ENCODE measurements around the gene GRIP2. TPM values are rescaled to one million over a fixed set of nuclear protein-coding genes. Genes with fewer than 3 reads are reported as not detected.
"Not testable (repeated sequence)": the region's sequence is repeated elsewhere in the genome, so short reads cannot be mapped to it uniquely, and the experiment has no call there.

GRIP2 gene
- total RNA-seq, 1 donor from 2014 or later, result 0.06 TPM

DNA sequence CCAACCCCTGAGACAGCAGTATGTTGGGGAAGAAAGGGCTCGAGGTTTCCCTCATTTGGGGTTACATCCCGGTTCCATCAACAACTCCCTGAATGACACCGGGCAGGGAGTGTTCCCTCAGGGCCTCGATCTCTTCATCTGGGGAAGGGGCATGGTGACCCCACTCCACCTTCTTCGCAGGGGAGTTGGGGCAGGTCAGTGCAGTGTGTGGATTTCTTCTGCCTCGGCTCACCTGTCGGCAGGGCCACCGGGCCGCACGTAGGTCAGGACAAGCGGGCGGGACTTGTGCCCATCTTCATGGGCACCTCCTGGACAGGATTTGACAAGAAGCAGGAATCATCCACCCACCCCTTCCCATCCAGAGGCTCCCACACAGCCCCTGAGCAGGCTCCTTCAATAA lies 17.4 kb downstream of the GRIP2 start:
- DNase-seq (ENCODE audit: extremely low read depth, low read depth, low spot score), result no peak

DNA sequence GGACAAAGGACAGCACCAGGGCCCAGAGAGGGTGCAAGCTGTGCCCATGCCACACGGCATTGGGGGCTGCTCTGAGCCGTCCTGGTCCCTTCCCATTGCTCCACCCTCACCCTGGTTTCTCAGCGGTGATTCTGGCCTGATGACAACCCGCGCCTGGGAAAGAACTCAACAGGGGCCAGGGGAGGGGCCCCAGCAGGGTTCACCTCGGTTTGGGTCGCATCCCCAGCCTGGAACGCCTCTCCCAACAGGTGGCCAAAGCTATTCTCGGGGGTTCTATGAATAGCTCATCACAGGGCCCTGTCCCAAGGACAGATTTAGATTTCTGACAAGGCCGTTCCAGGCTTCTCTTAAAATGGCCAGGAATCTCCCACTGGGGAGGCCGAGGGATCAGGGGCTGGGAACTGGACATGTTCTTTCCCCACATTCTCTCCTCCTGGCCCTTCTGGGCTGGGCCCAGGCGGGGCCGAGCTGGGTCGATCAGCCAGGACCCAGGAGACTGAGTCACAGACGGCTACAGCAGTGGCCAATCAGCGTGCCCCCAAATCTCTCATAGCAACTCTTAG lies 17.9 kb downstream of the GRIP2 start:
- no peak for DNase-seq (ENCODE audit: extremely low read depth, low read depth, low spot score)

DNA sequence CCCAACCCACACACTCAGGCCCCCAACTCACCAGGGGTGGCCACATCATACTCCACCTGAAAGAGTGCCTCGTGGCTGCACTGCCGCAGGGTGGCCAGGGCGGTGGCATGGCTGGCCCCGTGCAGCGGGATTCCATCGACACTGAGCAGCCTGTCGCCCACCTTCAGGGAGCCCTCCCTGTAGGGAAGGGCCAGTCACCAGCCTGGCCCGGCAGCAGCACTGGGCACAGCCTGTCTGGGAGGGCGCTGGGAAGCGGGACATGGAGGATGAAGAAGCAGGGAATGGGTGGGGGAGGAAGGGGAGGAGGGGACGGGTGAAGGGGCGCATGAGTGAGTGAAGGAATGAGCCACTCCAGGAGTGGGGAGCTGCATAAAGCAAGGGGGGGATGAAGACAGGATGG lies 18.5 kb downstream of the GRIP2 start:
- DNase-seq (ENCODE audit: extremely low read depth, low read depth, low spot score), result no peak

DNA sequence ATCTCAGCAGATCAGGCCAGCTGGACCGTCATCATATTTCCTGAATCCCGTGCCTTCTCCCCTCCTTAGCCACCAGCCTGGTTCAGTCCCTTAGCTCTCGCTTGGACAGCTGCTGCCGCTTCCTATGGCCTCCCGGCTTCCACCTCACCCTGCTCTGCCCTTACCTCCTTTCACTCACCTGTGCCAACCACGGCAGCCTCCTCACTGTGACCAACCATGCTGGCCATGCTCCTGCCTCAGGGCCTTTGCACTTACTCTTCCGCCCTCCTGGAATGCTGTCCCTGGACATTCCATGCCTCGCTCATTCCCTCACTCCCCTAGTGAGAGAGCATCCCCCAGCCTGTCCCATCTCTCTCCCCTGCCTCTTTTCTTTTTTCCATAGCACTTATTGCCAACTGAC lies 19.2 kb downstream of the GRIP2 start:
- DNase-seq (ENCODE audit: extremely low read depth, low read depth, low spot score), result no peak

DNA sequence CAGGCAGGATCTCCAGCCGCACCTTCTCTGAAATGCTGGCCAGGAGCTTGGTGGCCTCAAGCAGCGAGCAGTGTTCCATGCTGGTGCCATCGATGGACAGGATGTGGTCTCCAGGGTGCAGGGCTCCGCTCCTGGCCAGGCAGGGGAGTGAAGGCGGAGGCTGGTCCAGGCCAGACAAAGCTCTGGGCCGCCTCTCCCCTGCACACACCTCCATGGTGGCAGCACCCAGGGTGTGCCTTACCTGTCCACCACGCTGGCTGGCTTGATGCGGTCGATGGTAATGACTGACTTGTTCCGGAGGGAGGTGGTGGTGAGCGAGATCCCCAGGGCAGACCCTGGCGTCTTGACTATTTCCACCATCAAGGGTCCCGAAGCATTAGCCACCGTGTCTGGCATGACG lies 20.0 kb downstream of the GRIP2 start:
- no peak for DNase-seq (ENCODE audit: extremely low read depth, low read depth, low spot score)

DNA sequence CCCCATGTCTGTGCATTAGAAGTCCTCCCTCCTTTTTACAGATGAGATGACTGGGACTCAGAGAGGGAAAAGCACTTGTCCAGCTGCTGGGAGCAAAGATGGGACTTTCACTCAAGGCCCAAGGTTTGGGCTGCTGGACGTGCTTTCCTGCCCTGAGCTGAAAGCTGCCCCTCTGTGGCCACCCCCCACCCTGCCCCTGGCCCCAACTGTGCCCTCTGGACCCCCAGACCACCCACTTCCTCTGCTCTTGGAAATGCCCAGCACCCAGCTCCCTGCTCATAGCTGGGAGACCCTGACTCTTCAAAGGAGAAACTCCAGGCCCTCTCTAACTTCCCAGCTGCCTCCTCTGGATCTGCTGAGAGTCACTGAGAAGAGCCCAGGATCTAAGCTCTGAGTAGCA lies 20.7 kb downstream of the GRIP2 start:
- no peak for DNase-seq (ENCODE audit: extremely low read depth, low read depth, low spot score)

DNA sequence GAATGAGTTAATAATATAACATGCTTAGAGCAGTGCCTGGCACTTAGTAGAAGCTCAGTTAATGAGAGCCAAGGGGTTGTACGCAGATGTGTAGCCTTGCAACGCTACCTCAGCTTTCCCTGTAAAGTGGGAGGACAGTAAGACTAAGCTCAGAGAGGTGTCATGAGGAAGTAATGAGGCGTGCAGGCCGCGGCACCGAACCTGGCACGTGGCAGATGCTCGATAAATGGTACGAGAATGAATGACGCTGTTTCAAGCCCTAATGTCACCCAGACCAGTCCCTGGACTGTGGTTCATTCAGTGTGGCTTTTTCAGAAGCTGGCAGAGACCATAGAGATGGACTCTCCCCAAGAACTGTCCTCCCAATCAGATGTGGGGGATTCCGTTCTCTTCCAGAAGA lies 21.2 kb downstream of the GRIP2 start:
- no peak for DNase-seq (ENCODE audit: extremely low read depth, low read depth, low spot score)

DNA sequence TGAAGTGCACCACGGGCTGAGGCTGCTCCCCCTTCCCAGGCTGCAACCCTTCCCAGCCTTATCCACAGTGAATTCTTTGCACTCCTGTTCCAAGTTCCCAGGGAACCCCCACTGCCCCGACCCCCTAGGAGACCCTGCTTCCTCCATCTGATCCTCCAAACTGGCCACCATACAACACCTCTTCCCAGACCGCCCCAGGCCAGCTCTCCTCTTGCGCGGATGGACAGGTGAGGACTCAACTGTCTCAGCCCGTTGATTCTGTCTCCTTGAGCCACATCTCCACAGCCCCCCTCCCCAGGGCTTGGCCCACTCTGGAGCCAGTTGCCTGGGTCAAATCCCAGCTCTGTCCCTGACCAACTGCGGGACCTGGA lies 21.7 kb downstream of the GRIP2 start:
- DNase-seq (ENCODE audit: extremely low read depth, low read depth, low spot score), result no peak

DNA sequence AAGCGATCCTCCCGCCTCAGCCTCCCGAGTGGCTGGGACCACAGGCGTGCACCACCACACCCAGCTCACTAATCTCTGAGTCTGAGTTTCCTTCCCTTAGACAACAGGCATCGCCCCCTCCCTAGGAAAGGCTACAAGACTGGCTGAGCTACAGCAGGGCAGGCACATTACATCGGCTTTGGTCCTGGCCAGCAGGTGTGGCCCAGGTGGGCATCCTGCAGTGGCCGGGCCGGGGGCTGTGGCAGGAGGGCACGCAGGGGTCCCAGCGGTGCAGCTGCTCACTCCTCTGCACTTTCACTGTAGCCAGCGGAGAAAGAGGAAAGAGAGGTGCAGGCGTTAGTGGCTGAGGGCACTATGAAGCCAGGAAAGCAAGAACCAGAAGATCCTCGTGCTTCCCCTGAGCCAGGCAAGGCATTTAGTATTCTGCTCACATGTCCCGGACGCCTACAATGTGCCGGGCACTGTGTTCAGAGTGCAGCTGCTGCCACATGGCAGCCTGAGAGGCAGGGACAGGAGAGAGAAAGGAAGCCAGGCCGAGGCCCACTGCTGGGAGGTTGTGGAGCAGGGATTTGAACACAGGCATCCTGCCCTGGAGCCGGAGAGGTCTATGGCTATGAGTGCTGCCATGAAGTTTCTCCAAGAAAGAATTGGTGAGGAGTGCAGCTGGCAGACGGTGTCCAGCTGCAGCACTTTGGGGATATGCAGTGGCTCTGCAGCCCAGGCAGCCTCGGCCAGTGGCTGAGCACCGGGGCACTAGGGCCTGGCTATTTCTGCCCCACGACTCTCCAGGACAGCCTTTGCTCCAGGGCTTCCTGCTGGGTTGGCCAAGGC lies 22.3 kb downstream of the GRIP2 start:
- DNase-seq (ENCODE audit: extremely low read depth, low read depth, low spot score), result no peak

DNA sequence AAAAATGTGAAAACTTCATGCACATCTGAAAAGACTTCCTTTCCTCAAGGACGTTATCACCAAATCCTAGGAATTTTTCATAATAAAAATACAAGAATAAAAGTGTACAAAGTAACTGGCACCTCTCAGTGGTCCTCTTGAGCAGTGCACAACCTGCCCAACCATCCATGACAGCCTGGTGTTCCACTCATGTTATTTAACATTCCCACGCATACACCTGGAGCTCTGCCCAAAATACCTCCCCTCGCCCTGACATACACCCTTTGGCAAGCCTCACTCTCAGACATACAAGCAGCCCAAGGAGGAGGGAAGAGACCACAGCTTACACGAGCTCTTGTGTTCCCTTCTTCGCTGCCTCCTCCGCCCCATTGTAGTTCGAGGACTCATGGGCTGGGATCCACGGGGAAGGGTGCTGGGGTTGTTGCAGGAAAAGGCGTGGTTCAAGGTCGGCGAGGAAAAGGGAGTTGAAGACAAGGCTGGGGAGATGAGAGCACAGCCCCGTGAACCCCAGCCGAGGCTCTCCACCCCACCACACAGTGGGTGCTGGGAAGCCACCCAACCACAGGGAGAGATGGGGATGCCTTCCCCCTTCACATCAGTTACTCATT lies 23.3 kb downstream of the GRIP2 start:
- DNase-seq (ENCODE audit: extremely low read depth, low read depth, low spot score), result no peak

DNA sequence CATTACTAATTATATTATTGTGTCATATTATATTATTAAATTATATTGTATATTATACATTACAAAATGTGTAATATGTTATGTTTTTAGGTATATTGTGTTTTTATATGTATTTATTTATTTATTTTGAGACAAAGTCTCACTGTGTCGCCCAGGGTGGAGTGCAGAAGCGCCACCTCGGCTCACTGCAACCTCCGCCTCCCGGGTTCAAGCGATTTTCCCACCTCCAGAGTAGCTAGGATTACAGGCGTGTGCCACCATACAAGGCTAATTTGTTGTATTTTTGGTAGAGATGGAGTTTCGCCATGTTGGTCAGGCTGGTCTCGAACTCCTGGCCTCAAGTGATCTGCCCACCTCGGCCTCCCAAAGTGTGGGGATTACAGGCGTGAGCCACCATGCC lies 24.6 kb downstream of the GRIP2 start:
- DNase-seq (ENCODE audit: extremely low read depth, low read depth, low spot score), result not testable (repeated sequence)

DNA sequence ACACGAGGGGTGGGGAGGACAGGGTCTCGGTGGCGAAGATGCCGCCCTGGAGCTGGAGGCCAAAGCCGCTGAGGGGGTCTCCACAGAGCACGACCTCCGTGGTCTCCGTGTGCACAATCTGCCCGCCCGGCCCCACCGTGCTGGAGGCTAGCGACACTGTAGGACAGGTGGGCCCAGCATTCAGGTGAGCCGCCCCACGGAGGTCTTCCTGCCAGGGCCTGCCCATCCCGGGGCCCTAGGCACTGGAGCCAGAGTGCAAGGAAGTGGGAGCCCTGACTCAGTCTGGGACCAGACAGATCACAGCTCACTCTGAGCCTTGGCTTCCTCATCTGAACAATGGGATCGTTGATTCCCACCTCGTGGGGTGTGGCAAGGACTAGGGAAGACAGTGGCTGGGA lies 25.8 kb downstream of the GRIP2 start:
- DNase-seq (ENCODE audit: extremely low read depth, low read depth, low spot score), result no peak

DNA sequence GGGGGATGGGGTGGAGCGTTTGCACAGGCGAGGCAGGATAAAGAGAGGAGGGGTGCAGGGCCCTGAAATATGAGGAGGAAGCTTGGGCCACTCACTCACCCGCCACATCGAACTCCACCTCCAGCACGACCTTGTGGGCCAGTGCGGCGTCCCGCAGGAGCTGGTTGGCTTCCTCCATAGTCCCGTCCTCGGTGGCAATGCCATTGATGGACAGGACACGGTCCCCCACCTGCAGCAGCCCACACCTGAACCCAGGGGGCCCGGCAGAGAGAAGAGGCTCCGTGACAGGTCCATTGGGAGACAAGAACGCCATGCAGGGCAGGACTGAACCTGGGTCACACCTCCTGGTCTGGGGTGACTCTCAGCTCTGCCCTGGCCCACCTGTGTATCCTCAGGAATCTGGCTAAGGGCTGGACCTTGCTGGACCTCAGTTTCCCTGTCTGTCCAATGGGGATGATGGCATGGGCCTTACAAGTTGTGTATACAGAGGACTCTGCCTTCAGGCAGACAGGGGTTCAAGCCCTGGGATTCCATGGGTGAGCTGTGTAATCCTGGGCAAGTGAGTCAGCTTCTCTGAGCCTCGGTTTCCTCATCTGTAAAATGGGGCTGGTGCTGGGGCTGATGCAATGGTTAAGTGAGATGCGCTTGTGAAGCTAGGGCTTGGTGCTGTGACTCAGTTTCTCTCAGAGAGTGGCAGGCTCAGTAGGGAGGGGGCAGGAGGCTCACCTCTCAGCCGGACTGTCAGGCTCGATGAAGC lies 26.4 kb downstream of the GRIP2 start:
- no peak for DNase-seq (ENCODE audit: extremely low read depth, low read depth, low spot score)

DNA sequence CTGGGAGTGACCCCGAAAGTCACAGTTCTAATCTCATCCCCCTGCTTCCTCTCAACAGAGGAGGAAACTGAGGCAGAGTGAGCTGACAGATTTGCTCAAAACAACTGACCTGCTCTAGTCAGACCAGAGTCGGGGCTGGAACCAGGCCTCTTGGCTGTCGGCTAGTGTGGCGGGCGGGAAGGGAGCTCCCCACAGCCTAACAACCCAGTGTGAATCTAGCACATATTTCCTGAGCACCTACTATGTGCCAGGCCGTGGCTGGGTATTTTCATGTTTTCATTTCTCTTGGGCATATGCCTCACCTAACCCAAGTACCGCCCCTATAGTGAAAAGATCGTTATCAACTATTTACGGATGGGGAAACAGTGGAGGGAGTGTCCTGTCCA lies 27.2 kb downstream of the GRIP2 start:
- no peak for DNase-seq (ENCODE audit: extremely low read depth, low read depth, low spot score)

DNA sequence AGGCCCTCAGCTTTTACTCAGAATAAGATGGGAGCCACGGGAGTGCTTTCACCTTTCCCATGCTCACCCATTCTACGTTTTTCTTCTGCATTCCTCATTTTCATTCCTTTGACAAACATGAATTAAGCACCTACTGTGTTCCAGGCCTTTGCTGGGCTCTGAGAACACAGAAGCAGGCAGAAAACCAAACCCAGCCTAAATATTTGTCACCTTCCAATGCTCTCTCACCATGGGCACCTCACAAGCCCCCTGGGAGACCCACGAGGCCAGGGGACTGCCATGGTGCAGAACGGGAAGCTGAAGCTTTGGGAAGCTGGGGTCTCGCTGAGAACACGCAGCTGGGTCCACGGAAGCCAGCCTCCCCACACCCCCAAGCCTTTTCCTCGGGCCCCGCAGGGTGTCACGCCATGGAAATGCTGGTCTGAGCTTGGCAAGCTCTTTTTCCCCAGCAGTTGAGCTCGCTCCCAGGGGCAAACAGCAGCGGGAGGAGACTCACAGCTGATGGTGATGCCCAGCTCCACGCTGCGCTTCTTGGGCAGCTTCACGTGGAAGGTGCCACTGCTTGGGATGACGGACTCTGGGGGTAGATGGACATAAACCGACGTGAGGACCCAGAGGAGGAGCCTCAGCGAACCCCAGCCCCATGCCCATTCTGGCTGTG lies 27.7 kb downstream of the GRIP2 start:
- no peak for DNase-seq (ENCODE audit: extremely low read depth, low read depth, low spot score)

DNA sequence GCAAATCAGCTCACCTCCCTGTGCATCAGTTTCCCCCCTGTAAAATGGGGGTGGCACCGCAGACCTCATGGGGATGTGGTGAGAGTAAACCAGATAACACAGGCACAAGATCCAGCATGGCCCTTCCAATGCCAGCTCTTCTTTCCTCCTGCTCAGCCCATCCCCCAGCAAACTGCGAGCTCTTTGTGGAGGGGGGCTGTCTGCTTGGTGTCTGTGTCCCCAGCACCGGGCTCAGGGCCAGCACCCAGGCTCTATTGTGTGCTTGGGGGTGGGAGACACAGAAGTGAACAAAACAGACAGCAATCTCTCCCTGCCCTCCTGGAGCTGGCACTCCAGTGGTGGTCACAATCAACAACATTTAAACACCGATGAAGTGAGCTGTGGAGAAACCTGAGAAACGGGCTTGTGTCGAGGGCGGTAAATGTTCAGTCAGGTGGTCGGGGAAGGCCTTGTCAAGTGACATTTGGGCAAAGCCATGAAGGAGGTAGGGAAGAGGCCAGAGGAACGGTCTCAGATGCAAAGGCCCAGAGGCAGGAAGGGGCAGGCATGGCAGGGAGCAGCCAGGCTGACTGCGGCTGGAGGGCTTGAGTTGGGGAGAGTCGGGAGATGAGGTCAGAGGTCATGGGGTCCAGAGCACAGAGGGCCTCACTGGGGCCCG lies 28.4 kb downstream of the GRIP2 start:
- no peak for DNase-seq (ENCODE audit: extremely low read depth, low read depth, low spot score)

DNA sequence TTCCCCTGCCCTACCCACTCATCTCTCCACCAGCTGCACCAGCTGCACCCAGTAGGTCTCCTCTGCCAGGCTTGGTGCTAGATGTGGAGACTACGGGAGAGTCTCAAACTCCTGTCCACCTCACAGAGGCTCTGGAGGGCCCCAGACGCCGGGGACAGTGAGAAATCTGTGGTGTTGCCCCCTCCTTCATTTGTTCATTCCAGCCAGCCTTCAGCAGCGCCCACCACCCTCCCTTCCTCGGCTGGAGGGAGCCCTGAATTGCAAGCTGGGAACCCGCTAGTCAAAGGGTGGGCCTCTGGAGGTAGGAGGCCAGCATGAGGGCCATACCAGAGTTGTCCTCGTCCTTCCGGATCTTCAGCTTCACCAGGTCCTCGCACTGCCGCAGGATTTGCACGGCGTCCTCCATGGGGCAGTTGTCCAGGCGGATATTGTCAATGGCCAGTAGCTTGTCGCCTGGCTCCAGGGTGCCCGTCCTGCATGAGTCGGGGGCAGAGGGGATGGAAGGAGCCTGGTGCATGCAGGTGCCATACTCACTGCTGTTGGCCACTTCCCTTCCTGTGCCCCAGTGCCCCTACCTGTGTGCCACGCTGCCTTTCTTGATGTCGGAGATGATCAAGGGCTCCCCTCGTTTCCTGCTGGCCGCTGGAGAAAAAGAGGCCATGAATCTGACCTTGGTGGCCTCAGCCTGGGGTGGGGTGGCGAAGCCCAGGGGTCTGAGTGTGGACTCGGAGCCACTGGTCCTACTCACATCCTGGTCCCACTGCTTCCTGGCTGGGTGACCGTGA lies 29.1 kb downstream of the GRIP2 start:
- DNase-seq (ENCODE audit: extremely low read depth, low read depth, low spot score), result no peak

DNA sequence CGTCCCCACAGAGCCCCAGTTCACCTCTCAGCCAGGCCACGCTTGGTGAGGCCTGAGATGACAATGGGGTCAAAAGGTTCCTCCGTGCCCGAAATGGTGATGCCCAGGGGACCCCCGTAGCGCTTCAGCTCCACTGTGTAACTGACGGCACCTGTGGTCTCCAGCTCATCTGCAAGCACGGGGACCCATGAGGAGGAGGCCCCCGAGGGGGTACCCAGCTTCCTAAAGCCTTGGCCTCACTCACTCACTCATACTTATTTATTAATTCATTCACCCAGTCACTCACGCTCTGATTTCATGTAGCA lies 30.4 kb downstream of the GRIP2 start:
- no peak for DNase-seq (ENCODE audit: extremely low read depth, low read depth, low spot score)

DNA sequence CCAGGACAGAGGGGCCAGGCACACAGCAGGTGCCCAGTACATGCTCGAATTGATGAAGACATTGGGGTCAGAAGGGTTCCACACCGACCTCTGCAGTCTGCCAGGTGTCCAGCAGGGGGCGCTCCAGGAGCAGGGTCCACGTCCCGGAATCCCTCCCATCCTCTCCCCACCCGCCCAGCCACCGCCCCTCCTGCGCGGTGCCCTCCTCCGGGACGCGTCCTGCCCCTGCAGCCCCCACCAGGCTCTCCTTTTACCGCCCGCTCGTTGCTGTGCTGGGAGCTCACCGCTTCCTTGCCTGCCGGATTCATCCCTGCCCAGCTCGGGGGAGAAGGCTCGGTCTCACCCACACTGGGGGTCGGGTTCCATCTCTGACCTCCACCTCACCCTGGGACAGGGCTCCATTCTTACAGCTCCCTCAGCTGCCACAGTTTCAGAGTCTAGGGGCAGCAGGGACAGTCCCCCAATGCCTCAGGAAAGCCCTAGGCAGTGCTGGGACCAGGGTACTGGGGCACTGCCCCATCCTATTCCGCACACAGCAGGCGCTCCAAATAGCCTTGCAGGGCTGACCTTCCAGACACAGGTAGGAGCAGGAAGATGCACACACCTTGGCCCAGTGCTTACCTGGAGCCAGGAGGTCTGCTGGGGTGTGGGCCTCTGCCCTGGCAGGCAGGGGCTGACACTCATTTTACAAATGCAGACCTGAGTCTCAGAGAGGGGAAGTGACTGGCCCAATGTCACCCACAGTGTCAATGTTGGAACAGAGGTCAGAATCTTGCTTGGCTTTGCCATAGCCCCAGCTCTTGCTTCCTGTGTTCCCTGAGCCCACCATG lies 31.0 kb downstream of the GRIP2 start:
- no peak for DNase-seq (ENCODE audit: extremely low read depth, low read depth, low spot score)

All from glomerular endothelial cell (primary cell).